HG03139 (cell line): ENCODE data around the gene RAB20.
"Not testable (repeated sequence)": the region's sequence is repeated elsewhere in the genome, so short reads cannot be mapped to it uniquely, and the experiment has no call there.

Experiments
- ATAC-seq: cut with Tn5 transposase; IDR thresholded peaks from one replicate; pipeline ENCODE4 v1.9.1; 2021; ENCODE audit not compliant: unreplicated experiment

The RAB20 gene, protein sequence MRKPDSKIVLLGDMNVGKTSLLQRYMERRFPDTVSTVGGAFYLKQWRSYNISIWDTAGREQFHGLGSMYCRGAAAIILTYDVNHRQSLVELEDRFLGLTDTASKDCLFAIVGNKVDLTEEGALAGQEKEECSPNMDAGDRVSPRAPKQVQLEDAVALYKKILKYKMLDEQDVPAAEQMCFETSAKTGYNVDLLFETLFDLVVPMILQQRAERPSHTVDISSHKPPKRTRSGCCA

DNA sequence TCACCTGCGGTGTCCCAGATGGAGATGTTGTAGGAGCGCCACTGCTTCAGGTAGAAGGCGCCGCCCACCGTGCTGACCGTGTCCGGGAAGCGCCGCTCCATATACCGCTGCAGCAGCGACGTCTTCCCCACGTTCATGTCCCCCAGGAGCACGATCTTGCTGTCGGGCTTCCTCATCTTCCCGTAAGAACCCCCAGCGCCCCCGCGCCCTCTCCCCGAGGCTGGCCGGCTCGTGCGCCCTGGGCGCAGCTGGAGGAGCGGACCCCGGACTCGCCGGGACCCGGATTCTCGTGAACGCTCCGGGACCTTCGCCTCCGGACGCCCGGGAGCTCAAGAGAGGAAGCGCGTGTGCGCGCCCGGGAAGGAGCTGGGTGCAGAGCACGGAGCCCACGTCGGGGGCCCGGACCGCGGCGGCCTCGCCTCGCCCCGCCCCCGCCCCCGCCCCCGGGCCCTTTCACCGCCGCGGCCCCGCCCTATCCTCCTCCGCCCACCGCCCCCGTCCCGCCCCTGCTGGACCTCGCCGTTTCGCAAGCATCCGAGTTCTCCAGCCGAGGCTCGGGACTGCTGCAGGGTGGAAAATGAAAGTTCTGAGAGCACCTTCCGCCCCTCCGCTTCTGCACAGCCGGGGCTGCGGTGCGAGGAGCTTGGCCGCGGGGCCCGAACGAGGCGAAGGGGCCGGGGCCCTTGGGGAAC, at the start of gene RAB20:
RAB20 (minus strand) TSS at position 379 of the 692 bp plus-strand sequence; CDS start at position 176, 203 bp downstream.
- peak; percentile 79 for ATAC-seq

DNA sequence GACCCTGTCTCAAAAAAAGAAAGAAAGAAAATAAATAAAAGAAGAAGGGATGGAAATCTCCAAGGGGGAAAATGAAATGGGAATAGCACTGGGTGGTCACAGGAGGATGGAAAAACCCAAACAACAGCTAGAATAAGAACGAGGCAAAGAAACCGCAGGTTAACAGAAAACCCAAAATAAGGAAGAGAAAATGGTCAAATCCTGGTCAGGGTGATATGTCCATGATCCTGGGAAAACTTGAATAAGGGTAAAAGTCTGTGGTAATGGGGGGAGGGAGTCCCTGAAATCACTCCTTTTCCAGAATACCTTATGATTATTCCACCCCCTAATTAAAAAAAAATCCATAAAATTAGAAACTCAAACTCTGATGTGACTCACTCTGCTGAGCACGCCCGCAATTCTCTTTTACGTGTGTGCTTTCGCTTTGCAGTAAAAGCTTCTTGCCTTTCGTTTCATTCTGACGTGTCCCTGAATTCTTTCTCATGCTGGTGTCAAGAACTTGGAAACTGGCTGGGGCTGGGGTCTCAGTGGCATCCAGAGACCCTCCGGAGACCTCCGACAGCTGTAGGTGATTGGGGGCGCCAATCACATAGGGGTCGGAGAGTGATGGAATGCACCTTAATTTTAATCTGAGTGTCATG, 49.6 kb upstream of the RAB20 start:
- no peak for ATAC-seq

DNA sequence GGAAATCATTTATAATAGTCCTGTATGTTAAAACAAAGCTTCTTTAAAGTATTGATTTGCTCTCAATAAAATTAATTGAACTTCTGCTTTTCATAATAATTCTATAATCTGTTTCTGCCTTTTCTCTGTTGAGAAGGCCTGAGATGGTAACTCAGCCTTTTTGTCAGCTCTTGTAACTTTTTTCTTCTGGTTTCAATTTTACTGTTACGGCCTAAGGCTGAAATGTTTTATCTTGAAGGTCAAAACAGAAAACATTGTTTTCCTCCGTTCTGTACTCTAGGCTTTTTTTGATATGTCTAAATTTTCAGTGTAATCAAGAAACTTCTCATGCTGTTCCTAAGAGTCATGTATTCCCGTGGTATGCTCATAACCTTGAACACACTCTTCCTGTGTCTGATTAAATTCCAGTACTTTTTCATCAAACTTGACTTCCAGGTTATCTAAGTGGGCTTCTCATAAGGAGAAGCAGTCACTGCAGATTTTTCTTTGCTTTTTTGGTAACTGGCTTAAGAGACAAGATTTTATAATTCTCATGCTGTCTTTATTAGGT, 46.2 kb upstream of the RAB20 start:
- no peak for ATAC-seq

DNA sequence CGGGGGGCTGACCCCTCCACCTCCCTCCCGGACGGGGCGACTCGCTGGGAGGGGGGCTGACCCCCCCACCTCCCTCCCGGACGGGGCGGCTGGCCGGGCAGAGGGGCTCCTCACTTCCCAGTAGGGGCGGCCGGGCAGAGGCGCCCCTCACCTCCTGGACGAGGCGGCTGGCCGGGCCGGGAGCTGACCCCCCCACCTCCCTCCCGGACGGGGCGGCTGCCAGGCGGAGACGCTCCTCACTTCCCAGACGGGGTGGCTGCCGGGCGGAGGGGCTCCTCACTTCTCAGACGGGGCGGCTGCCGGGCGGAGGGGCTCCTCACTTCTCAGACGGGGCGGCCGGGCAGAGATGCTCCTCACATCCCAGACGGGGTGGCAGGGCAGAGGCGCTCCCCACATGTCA, 44.8 kb upstream of the RAB20 start:
- ATAC-seq, result not testable (repeated sequence)

DNA sequence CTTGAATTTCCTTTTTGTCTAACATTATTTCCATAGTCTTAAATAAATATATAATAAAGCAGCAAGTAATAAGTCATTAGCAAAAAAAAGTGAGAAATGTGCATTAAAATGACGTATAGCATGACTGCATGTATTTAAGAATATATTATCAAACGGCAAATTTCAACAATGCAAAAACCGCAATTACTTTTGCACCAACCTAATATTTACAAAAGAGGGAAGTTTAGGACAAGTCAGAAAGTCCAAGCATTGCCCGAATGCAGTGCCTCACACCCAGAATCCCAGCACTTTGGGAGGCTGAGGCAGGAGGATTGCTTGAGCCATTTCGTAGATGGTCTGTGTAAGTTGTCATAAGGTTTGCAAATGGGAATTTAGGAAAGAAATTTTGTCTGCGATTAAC, 43.6 kb upstream of the RAB20 start:
- ATAC-seq, result no peak

DNA sequence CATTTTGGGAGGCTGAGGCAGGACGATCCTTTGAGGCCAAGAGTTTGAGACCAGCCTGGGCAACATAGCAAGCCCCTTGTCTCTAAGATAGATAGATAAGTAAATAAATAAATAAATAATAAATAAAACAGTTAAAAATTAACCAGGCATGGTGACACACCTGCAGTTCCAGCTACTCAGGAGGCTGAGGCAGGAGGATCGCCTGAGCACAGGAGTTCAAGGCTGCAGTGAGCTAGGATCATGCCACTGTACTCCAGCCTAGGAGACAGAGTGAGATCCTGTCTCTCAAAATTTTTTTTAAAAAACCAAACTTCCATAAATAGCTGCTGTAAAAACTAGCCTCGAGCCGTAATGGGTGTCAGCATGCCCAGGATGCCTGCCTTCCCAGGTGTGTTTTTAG, 39.5 kb upstream of the RAB20 start:
- no peak for ATAC-seq

DNA sequence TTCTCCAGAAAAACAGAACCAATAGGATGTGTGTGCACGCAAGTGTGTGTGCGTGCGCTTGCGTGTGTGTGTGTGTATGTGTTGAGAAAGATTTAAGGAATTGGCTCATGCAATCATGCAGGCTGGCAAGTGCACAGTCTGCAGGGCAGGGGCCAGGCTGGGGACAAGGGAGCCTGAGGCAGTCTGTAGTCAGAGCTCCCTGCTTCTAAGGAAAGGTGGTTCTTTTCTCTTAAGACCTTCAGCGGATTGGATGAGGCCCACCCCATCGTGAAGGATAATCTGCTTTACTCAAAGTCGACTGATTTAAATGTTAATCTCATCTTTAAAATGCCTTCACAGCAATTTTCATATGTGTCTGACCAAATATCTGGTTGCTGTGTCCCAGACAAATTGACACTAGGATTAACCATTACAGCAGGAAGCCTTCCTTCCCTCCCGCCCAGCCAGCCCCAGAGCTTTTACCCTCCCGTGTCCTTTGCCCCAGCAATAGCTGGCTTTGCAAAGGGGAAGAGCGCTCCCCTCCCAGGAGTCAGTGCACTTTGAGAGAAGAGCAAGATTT, 38.8 kb upstream of the RAB20 start:
- no peak for ATAC-seq

DNA sequence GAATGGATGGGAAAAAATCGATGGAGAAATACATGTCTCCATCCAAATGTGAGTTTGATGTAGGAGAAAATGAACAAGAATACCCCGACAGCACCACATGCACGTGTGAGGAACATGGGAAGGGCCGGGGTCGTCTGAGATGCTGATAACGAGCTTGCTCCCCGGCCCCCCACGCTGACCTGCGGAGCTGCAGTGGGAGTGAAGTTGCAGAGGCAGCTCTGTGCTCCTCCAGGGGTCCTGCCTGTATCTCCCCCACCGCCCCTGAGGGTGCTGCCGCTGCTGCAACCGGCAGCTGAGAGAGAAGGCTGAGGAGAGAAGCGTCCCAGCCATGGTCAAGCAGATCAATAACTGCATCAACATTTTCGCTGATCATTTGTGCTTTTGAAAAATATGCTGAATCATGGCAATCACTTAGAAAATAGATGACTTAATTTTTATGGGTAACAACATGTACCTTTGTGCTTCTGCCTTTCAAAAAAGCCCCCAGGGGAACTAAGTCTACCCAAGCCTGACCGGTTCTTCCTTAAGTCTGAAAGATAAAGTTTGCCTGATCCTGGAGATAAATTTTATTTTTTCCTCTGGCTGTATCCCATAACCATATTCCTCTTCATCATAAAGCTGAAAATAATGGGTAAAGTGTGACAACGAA, 35.6 kb upstream of the RAB20 start:
- ATAC-seq, result no peak

DNA sequence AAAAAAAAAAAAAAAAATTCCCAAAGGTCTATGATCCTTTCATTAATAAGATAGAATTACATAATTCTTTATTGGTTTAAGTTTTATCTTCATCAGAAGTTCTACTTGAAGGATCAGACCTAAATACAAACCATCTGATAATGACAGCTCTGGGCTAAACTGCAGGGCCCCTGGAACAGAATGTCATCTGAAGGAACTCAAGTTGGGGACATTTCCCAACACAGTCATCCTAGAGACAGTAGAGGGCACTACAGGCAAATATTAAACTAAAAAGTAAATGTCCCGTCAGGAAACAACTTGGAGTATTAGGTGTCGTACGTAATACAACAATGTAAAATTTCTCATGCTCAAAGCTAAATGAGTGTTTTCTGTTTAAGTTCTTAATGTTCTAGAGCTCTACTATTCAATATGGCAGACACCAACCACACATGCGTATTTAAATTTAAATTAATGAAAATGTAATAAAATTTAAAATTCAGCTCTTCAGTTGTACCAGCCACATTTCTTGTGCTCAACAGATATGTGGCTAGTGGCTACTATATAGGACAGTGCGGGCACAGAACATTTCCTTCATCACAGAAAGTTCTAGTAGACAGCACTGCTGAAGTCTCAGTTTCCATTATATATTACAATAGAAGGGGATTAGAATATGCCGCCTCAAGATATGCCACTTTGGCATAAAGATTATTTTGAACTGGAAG, 32.1 kb upstream of the RAB20 start:
- ATAC-seq, result no peak

DNA sequence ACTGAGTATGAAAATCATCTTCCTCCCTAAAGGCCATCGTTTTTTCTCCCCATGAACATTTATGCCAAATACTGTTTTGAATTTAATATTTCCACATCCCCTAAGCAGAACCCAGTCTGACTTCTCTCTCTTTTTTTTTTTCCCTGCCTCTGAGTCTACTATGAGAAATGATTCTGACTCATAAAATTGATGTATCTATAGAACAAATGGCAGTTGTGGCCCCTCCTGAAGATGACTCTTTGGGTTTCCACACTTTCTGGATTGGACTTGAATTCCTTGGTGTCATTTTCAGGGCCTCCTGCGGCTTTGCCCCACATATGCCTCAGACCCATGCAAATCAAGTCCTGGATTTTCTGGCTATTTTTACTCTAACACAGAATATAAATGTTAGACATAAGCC, 31.1 kb upstream of the RAB20 start:
- no peak for ATAC-seq

DNA sequence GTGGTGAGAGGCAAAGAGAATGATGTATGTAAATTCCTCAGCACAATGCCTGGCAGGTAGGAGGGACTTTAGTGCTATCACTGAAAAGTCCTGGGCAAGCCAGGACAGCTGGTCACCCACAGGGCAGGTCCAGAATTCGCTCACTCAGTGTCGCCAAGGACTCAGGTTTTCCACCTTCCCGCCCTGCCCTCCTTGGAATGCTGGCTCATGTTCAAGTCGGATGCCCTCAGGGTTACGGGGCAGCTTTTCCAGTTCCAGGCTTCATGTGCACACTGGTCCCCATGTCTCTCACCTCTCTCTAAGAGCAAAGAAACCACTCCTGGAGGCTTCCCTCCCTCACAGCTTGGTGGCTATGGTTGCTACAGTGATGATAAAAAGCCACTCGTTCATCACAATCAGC, 29.1 kb upstream of the RAB20 start:
- no peak for ATAC-seq

DNA sequence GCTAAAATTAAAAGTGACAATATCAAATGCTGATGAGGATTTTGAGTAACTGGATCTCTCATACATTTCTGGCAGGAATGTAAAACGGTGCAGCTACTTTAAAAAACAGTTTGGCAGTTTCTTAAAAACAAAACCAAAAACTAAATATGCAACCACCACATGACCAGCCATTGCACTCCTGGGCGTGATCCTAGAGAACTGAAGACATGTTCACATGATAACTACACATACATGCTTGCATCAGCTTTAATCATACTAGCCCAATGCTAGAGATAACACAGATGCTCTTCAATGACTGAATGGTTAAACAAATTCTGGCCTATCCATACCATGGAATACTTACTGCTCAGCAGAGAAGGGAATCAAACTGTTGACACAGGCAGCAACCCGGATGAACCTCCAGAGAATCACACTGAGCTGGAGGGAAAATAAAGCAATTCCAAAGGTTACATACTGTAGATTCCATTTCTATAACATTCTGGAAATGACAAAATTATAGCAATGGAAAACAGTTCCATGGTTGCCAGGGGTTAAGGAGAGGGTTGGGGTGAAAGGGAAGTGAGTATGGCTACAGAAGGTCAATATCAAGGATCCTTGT, 28.4 kb upstream of the RAB20 start:
- ATAC-seq, result no peak

DNA sequence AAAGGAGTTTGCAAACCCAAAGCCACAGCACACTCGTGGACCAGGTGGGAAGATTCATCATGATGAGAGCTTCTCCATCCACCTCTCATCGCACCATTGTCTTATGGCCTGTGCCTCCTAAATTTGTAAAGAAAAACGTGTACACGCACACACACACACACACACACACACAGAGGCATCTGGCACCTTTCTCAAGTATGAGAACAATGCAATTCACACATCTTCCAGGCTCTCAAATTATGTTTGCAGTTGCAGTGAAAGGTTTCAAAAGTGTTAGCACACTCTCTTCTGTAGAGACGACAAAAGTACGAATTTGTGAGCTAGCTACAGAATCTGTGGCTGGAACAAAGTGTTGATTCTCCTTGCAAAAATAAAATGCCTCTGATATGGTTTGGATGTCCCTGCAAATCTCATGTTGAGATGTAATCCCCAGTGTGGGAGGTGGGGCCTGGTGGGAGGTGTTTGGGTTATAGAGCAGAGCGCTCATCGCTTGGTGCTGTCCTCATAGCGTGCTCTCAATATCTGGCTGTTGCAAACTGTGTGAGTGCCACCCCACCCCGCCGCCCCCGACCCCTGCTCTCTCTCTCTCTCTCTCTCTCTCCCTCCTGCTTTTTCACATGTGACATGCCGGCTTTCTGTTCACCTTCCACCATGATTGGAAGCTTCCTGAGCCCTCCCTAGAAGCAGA, 21.8 kb upstream of the RAB20 start:
- no peak for ATAC-seq

DNA sequence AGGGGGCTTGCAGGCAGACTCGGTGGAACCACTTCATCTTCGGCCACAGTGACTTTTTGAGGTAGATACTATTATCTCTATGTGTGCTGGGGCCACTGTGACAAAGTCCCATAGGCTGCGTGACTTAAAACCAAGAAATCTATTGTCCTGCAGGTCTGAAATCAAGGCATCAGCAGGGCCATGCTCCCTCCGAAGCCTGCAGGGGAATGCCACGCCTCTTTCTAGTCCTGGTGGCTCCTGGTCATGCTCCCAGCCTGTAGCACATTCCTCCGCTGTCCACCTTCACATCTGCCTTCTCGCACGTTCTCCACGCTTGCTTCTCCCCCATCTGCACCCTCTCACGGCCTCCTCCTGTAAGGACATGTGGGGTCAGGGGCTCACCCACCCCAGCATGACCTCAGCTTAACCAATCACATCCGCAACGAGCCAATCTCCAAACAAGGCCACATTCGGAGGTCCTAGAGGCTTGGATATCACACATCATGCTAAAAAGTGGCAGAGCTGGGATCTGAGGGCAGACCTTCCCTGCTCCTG, 21.0 kb upstream of the RAB20 start:
- no peak for ATAC-seq

DNA sequence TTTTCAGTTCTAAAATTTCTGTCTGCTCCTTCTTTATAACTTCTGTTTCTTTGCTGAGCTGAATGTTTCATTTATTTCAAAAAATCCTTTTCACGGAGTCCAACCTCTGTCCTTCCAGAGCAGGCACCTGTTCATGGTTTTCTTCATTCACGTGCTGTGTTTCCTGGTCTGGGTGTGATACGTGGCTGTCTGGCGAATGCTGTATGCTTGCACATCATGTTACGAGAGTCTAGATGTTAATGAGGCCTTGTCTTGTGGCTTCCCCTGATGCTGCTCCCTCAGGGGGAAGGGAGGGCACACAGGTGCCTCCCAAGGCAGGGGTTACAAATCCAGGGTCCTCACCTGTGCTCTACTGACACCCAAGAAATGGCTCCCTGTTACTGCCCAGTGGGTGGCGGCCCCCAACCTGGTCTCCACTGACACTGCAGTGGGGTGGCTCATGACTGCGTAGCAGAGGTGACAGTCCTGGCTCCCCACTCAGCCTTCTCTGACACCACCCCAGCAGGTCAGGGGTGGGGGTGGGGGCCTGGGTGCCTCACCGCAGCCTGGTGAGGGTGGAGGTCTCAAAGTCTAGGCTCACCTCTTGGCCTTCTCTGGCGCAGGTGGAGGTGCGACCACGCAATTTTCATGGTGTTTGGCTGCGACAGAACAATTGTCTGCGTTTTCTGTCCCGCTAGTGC, 20.1 kb upstream of the RAB20 start:
- no peak for ATAC-seq

DNA sequence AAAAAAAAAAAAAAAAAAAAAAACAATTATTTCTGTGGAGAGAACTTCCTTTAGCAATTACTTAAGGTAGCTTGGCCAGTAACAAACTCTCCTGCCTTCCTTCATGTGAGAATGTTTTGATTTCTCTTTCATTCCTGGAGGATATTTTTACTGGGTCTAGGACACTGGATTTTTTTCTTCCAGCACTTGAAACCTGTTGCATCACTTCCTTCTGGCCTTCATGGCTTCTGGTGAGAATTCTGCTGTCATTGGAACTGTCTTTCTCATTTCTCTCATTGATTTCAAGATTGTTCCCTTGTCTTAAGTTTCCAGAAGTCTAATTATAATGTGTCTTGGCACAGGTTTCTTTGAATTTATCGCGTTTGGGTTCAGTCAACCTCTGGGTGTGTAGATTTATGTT, 19.3 kb upstream of the RAB20 start:
- no peak for ATAC-seq

DNA sequence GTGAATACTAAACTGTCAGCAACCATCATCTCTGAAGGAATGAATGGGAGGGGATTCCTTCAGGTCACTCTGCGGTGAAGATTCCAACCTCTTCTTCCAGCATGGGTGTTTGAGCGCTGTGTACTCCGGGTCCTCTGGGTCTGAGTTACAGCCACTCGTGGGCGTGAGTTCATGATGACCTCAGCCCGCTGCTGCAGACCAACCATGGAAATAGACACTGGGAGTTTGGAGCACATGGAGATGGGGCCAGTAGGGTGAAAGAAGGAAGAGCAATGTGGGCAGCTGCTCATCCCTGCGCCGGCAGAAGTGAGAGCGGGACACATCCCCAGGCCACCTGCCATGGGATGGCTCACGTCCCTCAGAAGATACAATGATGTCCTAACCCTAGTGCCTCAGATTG, 16.8 kb upstream of the RAB20 start:
- ATAC-seq, result no peak

DNA sequence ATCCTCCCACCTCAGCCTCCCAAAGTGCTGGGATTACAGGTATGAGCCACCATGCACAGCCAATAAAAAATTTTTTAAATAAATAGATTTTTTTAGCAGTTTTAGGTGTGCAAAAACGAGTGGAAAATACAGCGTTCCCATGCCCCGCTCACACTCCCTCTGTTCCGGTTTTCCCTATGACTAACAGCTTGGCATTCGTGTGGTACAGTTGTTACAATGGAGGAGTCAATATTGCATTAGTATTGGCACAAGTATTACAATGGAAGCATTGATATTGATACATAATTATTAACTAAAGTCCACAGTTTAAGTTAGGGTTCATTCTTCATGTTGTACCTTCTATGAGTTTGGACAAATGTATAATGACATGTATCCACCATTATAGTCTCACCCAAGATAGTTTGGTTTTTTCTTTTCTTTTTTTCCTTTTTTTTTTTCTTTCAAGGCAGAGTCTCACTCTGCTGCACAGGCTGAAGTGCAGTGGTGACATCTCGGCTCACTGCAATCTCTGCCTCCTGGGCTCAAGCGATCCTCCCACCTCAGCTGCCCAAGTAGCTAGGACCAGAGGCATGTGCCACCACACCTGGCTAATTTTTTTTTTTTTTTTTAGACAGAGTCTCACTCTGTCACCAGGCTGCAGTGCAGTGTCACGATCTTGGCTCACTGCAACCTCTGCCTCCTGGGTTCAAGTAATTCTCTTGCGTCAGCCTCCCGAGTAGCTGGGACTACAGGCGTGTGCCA, 15.4 kb upstream of the RAB20 start:
- ATAC-seq, result no peak
